Measurements from ENCODE around the gene CDH10. TPM values are rescaled to one million over a fixed set of nuclear protein-coding genes. Genes with fewer than 3 reads are reported as not detected.

The CDH10 gene
- total and polyA plus RNA-seq, 2 experiments from 2014 or later = not detected

- Histone ChIP-seq H3K27ac (ENCODE audit: low read depth) (no peak overlapping the region), H3K79me2 (replicated peaks; ENCODE audit: insufficient read depth) (no peaks in the 10 kb centered on the region), H3K4me2 (no peak overlapping the region), H3K4me1 (ENCODE audit: insufficient read depth) (peaks cover 4% of the 10 kb centered on the region; the same call in 1 of the 2 replicates), H2AFZ (no peak overlapping the region), H3K27me3 (ENCODE audit: insufficient read depth) (no peaks in the 10 kb centered on the region), H4K20me1 (replicated peaks; ENCODE audit: insufficient read depth) (no peaks in the 10 kb centered on the region), H3K36me3 (ENCODE audit: insufficient read depth) (no peaks in the 10 kb centered on the region), H3F3A (replicated peaks; ENCODE audit: low read depth) (no peaks in the 10 kb centered on the region), H3K9me2 (ENCODE audit: insufficient read depth) (no peaks in the 10 kb centered on the region), H3K4me3 (no peak overlapping the region)
- no peaks in the 10 kb centered on the region for H3K9me3 Mint-ChIP-seq
- TF ChIP-seq ZNF114 (CRISPR knock-in tag; IDR thresholded peaks at IDR 0.05) = no peak
- no peak for TF ChIP-seq EZH2 (IDR thresholded peaks at IDR 0.05; ENCODE audit: low read depth, unreplicated experiment)
- TF ChIP-seq POLR2AphosphoS5 (IDR thresholded peaks at IDR 0.05; ENCODE audit: low read depth) = no peak
- H3K27ac Mint-ChIP-seq = no peak overlapping the region
- H3K27me3 Mint-ChIP-seq (ENCODE audit: insufficient read depth, low read depth, poor library complexity) = no peaks in the 10 kb centered on the region
- H3K36me3 Mint-ChIP-seq (ENCODE audit: low read depth) = no peaks in the 10 kb centered on the region
- ATAC-seq = no peak
- DNase-seq (ENCODE audit: low spot score) = no peak
- peaks cover 7% of the 10 kb centered on the region; the same call in 1 of the 3 replicates for H3K4me1 Mint-ChIP-seq
- no peak overlapping the region for H3K4me3 Mint-ChIP-seq
Observed at GRCh38 chr5:24629798-24630197, 15.0 kb downstream of the CDH10 start.

- Histone ChIP-seq H3K79me2 (replicated peaks; ENCODE audit: insufficient read depth) (no peaks in the 10 kb centered on the region), H3K4me3 (no peak overlapping the region), H3K27me3 (ENCODE audit: insufficient read depth) (no peaks in the 10 kb centered on the region), H2AFZ (no peak overlapping the region), H3K36me3 (ENCODE audit: insufficient read depth) (no peaks in the 10 kb centered on the region), H3F3A (replicated peaks; ENCODE audit: low read depth) (no peaks in the 10 kb centered on the region), H3K4me2 (no peak overlapping the region), H4K20me1 (replicated peaks; ENCODE audit: insufficient read depth) (no peaks in the 10 kb centered on the region), H3K9me2 (ENCODE audit: insufficient read depth) (no peaks in the 10 kb centered on the region), H3K27ac (ENCODE audit: low read depth) (no peak overlapping the region), H3K4me1 (ENCODE audit: insufficient read depth) (peaks cover 14% of the 10 kb centered on the region)
- Mint-ChIP-seq H3K4me1 (peaks cover 30% of the 10 kb centered on the region), H3K36me3 (ENCODE audit: low read depth) (no peaks in the 10 kb centered on the region), H3K9me3 (no peaks in the 10 kb centered on the region), H3K27me3 (ENCODE audit: insufficient read depth, low read depth, poor library complexity) (no peaks in the 10 kb centered on the region), H3K27ac (no peak overlapping the region), H3K4me3 (no peak overlapping the region)
- no peak for DNase-seq (ENCODE audit: low spot score)
- no peak for ATAC-seq
- no peak for TF ChIP-seq POLR2AphosphoS5 (IDR thresholded peaks at IDR 0.05; ENCODE audit: low read depth)
- no peak for TF ChIP-seq STAT1 (IDR thresholded peaks at IDR 0.05; ENCODE audit: unreplicated experiment)
- no peak for TF ChIP-seq ETS1 (IDR thresholded peaks at IDR 0.05)
- TF ChIP-seq ZNF462 (CRISPR knock-in tag; IDR thresholded peaks at IDR 0.05) = no peak
- no peak for TF ChIP-seq ZNF331 (CRISPR knock-in tag; IDR thresholded peaks at IDR 0.05; ENCODE audit: low read depth)
- no peak for TF ChIP-seq NANOG (IDR thresholded peaks at IDR 0.05; ENCODE audit: borderline replicate concordance)
- TF ChIP-seq REST (IDR thresholded peaks at IDR 0.05; ENCODE audit: unreplicated experiment) = no peak
- no peak for TF ChIP-seq EZH2phosphoT487 (IDR thresholded peaks at IDR 0.05; ENCODE audit: unreplicated experiment)
- no peak for TF ChIP-seq CREB1 (CRISPR knock-in tag; IDR thresholded peaks at IDR 0.05; ENCODE audit: low read depth)
- no peak for TF ChIP-seq JUNB (IDR thresholded peaks at IDR 0.05; ENCODE audit: unreplicated experiment)
- no peak for TF ChIP-seq EZH2 (IDR thresholded peaks at IDR 0.05; ENCODE audit: low read depth, unreplicated experiment)
Observed at GRCh38 chr5:24624872-24625271, 19.9 kb downstream of the CDH10 start.
